Brain microvascular endothelial cell (primary cell): ENCODE results near the gene DMGDH.

Experiments used
- DNase-seq: peaks from one replicate; pipeline ENCODE4 v3.0.0-alpha.2; 2020
- H3K27ac ChIP-seq: fragments of 250-450 bp; sonication (Bioruptor Pico); 2 replicates; pipeline ENCODE4 v1.5.1; 2020; ENCODE audit warnings: mild to moderate bottlenecking, moderate library complexity
- H3K27me3 ChIP-seq: fragments of 250-450 bp; sonication (Bioruptor Pico); replicated peaks from 2 replicates; pipeline ENCODE4 v1.5.1; 2020; ENCODE audit warnings: mild to moderate bottlenecking
- H3K36me3 ChIP-seq: fragments of 250-450 bp; sonication (Bioruptor Pico); replicated peaks from 2 replicates; pipeline ENCODE4 v1.5.1; 2020; ENCODE audit warnings: mild to moderate bottlenecking
- H3K4me3 ChIP-seq: 2 replicates; pipeline ENCODE4 v1.5.1; 2011; ENCODE audit warnings: low read depth, mild to moderate bottlenecking, control low read depth, low read length, moderate library complexity
- in situ Hi-C: cut with HindIII; loops from 2 replicates; pipeline ENCODE4 v1.10.0; 2017; ENCODE audit warnings: low sequenced_read_pairs, low pct_ligation_motif_present
- TF ChIP-seq, protein P1 (sequence below): IDR thresholded peaks from 2 replicates; pipeline ENCODE4 v1.5.1; 2011; ENCODE audit warnings: low read depth, mild to moderate bottlenecking, moderate library complexity, low read length, control low read depth, inconsistent platforms; ENCODE audit errors: missing control alignments

DMGDH gene

DNA sequence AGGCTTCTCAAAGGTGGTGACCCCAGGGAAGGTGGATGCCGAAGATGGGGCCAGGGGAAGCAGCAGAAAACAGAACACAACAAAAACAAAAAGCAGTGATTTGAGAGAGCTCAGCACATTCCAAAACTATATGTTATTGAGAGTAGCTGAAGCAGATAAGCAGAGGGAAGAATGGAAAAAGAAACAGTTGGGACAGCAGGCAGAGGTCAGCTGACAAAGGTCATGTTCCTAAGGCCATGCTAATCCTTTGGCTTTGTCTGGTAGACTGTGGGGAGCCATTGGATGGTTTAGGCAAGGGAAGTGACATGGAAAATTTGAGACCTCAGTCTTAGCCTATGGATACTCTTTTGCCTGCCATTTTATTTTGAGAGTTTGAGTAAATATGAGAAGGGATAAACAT lies 14.5 kb downstream of the DMGDH start:
- H3K4me3 ChIP-seq = no peak overlapping the region
- in situ Hi-C loops = no loop called here
- TF ChIP-seq, protein P1, sequence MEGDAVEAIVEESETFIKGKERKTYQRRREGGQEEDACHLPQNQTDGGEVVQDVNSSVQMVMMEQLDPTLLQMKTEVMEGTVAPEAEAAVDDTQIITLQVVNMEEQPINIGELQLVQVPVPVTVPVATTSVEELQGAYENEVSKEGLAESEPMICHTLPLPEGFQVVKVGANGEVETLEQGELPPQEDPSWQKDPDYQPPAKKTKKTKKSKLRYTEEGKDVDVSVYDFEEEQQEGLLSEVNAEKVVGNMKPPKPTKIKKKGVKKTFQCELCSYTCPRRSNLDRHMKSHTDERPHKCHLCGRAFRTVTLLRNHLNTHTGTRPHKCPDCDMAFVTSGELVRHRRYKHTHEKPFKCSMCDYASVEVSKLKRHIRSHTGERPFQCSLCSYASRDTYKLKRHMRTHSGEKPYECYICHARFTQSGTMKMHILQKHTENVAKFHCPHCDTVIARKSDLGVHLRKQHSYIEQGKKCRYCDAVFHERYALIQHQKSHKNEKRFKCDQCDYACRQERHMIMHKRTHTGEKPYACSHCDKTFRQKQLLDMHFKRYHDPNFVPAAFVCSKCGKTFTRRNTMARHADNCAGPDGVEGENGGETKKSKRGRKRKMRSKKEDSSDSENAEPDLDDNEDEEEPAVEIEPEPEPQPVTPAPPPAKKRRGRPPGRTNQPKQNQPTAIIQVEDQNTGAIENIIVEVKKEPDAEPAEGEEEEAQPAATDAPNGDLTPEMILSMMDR = no peak
- no peak for DNase-seq
- no peaks in the 10 kb centered on the region for H3K36me3 ChIP-seq
- H3K27me3 ChIP-seq = no peaks in the 10 kb centered on the region
- H3K27ac ChIP-seq = no peak overlapping the region

DNA sequence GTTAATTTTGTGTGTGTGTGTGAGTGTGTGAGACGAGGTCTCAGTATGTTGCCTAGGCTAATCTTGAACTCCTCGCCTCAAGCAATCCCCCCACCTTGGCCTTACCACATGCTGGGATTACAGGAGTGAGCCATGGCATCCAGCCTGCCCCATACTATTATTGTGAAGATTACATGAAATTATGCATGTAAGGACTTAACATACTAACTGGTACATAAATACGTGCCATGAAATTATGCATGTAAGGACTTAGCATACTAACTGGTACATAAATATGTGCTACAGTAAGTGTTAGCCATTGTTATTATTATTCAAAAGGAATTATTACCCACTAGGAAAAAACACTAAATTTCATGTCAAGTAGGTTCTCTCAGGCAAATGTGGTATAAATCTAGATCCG lies 16.2 kb downstream of the DMGDH start:
- Histone ChIP-seq H3K4me3 (no peak overlapping the region), H3K27me3 (no peaks in the 10 kb centered on the region), H3K27ac (no peak overlapping the region), H3K36me3 (no peaks in the 10 kb centered on the region)
- TF ChIP-seq, protein P1 = no peak
- DNase-seq = no peak
- in situ Hi-C loops = no loop called here

DNA sequence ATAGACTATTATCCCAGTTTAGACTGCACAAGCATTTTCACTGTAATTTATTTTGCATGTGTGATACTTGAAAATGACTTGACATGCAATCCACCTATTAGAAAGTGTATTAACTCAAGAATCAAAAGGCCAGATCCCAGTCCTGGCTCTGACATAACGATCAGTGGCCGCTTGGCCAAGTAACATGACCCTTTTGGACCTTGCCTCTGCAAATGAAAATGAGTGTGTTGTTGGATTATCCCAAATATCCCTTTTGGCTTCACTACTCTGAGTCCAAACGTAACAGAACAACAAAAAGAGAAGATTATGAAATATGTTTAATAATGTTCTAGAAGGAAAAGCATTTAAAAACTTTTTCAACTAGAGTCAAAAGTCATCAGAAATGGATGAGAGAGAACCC lies 19.0 kb downstream of the DMGDH start:
- in situ Hi-C loops = no loop called here

DNA sequence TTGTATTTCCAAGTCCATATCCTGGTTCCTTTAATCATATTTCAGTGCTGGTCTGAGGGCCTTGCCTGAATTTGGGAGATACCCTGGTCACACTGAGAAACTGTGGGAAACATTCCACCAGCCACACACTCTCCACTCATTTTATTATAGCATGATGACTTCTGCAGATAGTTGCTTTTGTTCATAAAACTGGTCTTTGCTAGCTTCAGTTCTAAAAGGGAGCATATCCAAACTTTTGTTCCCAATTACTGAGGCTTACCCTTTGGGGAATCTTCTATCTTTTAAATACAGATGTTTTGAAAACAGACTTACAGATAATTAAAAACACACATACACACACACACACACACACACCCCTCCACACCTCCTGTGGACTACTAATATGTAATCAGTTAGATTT lies 21.0 kb downstream of the DMGDH start:
- no peak for DNase-seq
- Histone ChIP-seq H3K36me3 (no peaks in the 10 kb centered on the region), H3K4me3 (no peak overlapping the region), H3K27me3 (no peaks in the 10 kb centered on the region), H3K27ac (no peak overlapping the region)
- TF ChIP-seq, protein P1 = no peak
- in situ Hi-C loops = no loop called here

More for the DNA sequence above, 19.0 kb downstream of the DMGDH start:
- Histone ChIP-seq H3K36me3 (no peaks in the 10 kb centered on the region), H3K4me3 (no peak overlapping the region), H3K27me3 (no peaks in the 10 kb centered on the region), H3K27ac (no peak overlapping the region)
- no peak for DNase-seq
- TF ChIP-seq, protein P1 = no peak

DNA sequence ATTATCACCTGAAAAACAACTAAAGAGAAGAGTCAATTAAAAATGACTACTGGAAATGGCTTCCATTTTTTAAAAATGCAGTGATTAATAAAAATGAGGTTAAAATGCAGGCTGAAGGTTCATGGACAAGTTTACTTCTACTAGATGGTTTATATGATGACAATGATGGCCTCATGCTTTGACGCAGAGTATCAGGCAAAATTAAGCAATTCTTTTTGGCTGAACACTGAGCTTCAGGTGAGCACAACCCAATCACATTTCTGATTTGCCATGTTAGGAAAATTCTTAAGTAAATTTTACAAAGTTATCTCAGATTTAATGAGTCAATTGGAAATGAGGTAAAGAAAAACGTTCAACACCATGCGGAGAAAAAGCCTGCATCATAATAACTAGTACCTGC lies 22.3 kb downstream of the DMGDH start:
- H3K36me3 ChIP-seq = no peaks in the 10 kb centered on the region
- in situ Hi-C loops = no loop called here
- TF ChIP-seq, protein P1 = no peak
- no peak overlapping the region for H3K27ac ChIP-seq
- H3K27me3 ChIP-seq = no peaks in the 10 kb centered on the region
- no peak overlapping the region for H3K4me3 ChIP-seq
- no peak for DNase-seq

DNA sequence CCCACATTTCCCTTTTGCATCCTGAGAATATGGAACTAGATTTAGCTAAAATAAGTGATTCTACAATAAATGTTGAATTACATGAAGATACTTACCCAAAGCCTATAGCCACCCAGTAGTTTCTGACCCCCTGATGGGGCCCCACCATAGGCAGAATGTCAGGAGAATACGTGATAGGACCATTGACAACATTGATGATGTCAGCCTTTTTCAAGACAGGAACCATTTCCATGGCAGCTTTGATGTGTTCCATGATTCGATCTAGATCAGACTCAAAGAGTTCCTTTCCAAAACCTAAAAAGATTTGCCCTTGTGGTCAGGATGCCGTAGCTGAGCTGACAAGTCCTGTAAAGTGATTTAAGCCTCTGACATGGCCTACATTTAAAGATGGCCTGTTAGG lies 27.3 kb downstream of the DMGDH start:
- no peaks in the 10 kb centered on the region for H3K27me3 ChIP-seq
- H3K27ac ChIP-seq = no peak overlapping the region
- DNase-seq = no peak
- TF ChIP-seq, protein P1 = no peak
- no peaks in the 10 kb centered on the region for H3K36me3 ChIP-seq
- H3K4me3 ChIP-seq = no peak overlapping the region
- in situ Hi-C loops = no loop called here
